HL-60 (cell line): ENCODE measurements around the gene CELF1.

Experiments
- DNase-seq, 2 experiments: peaks; one replicate each; pipeline ENCODE4 v3.0.0-alpha.2; 2010 to 2020; ENCODE audit warnings: low read depth in 1 of 2, low spot score in 1 of 2
- H3K27ac ChIP-seq: fragments of 250-450 bp; sonication (Bioruptor Pico); replicated peaks from 2 replicates; pipeline ENCODE4 v1.5.1; 2020; ENCODE audit warnings: mild to moderate bottlenecking, moderate library complexity
- H3K27me3 ChIP-seq: fragments of 250-450 bp; sonication (Bioruptor Pico); 2 replicates; pipeline ENCODE4 v1.5.1; 2021; ENCODE audit warnings: mild to moderate bottlenecking, moderate library complexity; ENCODE audit not compliant: insufficient read depth, poor library complexity, severe bottlenecking
- H3K4me3 ChIP-seq: replicated peaks from 2 replicates; pipeline ENCODE4 v1.5.1; 2011; ENCODE audit warnings: mild to moderate bottlenecking, control low read depth, low read length; ENCODE audit not compliant: insufficient read depth
- GABPA ChIP-seq: IDR thresholded peaks from 2 replicates; pipeline ENCODE4 v1.6.1; 2012; ENCODE audit warnings: low read depth
- POLR2AphosphoS5 ChIP-seq: IDR thresholded peaks from 2 replicates; pipeline ENCODE4 v1.6.1; 2012; ENCODE audit warnings: low read depth
- SPI1 ChIP-seq: IDR thresholded peaks from 2 replicates; pipeline ENCODE4 v1.6.1; 2012; ENCODE audit warnings: low read depth, mild to moderate bottlenecking, borderline replicate concordance
- TF ChIP-seq, protein P1 (sequence below): IDR thresholded peaks from 2 replicates; pipeline ENCODE4 v1.6.1; 2012; ENCODE audit warnings: low read depth; ENCODE audit not compliant: insufficient replicate concordance
- TF ChIP-seq, protein P2 (sequence below): IDR thresholded peaks from one replicate; pipeline ENCODE4 v1.5.1; 2011; ENCODE audit warnings: low read length, control low read depth, inconsistent platforms; ENCODE audit not compliant: insufficient read depth

The CELF1 gene

DNA sequence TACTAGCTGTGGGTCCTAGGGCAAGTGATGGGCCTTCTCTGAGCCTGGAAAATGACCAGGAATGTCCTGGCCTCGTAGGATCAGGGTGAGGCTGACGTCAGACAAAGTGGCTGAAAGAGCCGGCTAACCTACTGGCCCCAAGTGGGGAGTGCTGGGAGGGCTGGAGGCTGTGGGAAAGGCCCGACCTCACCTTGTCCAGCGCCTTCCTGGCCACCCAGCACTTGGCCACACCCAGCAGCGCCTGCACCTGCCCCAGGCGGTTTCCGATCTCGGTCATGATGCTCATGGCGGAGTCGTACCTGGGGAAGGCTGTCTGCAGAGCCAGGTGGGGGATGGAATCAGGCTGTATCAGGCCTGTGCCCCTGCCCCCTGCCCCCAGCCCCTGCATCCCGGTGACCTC is 111.5 kb downstream of the CELF1 start:
- DNase-seq = no peak
- TF ChIP-seq SPI1 (no peak), POLR2AphosphoS5 (no peak), GABPA (no peak)
- TF ChIP-seq, protein P1, sequence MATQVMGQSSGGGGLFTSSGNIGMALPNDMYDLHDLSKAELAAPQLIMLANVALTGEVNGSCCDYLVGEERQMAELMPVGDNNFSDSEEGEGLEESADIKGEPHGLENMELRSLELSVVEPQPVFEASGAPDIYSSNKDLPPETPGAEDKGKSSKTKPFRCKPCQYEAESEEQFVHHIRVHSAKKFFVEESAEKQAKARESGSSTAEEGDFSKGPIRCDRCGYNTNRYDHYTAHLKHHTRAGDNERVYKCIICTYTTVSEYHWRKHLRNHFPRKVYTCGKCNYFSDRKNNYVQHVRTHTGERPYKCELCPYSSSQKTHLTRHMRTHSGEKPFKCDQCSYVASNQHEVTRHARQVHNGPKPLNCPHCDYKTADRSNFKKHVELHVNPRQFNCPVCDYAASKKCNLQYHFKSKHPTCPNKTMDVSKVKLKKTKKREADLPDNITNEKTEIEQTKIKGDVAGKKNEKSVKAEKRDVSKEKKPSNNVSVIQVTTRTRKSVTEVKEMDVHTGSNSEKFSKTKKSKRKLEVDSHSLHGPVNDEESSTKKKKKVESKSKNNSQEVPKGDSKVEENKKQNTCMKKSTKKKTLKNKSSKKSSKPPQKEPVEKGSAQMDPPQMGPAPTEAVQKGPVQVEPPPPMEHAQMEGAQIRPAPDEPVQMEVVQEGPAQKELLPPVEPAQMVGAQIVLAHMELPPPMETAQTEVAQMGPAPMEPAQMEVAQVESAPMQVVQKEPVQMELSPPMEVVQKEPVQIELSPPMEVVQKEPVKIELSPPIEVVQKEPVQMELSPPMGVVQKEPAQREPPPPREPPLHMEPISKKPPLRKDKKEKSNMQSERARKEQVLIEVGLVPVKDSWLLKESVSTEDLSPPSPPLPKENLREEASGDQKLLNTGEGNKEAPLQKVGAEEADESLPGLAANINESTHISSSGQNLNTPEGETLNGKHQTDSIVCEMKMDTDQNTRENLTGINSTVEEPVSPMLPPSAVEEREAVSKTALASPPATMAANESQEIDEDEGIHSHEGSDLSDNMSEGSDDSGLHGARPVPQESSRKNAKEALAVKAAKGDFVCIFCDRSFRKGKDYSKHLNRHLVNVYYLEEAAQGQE = no peak
- TF ChIP-seq, protein P2, sequence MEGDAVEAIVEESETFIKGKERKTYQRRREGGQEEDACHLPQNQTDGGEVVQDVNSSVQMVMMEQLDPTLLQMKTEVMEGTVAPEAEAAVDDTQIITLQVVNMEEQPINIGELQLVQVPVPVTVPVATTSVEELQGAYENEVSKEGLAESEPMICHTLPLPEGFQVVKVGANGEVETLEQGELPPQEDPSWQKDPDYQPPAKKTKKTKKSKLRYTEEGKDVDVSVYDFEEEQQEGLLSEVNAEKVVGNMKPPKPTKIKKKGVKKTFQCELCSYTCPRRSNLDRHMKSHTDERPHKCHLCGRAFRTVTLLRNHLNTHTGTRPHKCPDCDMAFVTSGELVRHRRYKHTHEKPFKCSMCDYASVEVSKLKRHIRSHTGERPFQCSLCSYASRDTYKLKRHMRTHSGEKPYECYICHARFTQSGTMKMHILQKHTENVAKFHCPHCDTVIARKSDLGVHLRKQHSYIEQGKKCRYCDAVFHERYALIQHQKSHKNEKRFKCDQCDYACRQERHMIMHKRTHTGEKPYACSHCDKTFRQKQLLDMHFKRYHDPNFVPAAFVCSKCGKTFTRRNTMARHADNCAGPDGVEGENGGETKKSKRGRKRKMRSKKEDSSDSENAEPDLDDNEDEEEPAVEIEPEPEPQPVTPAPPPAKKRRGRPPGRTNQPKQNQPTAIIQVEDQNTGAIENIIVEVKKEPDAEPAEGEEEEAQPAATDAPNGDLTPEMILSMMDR = no peak
- H3K27me3 ChIP-seq = no peaks in the 10 kb centered on the region
- no peak overlapping the region for H3K4me3 ChIP-seq
- H3K27ac ChIP-seq = no peak overlapping the region

DNA sequence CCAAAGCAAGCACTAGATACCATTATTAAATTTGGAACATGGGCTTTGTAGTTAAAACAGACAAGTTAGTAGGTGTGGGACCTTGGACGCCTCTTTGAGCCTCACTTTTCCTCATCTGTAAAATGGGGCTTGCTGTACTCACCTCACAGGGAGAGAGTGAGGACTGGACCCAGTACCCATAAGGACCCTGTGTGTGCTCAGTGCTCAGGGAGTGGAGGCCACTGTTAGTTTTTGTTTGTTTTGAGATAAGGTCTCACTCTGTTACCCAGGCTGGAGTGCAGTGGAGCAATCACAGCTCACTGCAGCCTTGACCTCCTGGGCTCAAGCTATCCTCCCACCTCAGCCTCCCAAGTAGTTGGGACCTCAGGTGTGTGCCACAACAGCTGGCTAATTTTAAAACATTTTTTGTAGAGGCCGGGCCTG is 112.9 kb downstream of the CELF1 start:
- Histone ChIP-seq H3K27me3 (no peaks in the 10 kb centered on the region), H3K27ac (no peak overlapping the region), H3K4me3 (no peak overlapping the region)
- TF ChIP-seq, protein P2 = no peak
- TF ChIP-seq SPI1 (no peak), GABPA (no peak), POLR2AphosphoS5 (no peak)
- TF ChIP-seq, protein P1 = no peak
- no peak for DNase-seq

DNA sequence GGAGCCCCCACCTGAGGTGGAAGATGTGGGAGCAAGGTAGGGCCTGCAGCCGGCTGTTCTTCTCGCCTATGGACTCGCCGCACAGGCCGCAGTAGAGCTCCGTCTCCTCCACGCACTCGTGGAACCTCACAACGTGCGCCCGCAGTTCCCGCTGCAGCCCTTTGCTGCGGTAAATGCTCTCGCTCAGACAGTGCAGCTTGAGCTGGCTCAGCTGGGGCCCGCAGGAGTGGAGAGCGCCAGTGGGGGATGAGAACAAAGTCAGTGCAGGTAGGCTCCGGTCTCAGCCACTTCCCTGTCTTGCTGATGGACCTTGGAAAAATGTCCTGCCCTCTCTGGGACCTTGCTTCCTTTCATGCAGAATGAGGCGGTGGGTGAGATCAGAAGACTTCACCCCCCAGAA is 114.2 kb downstream of the CELF1 start:
- H3K27ac ChIP-seq = no peak overlapping the region
- no peaks in the 10 kb centered on the region for H3K27me3 ChIP-seq
- H3K4me3 ChIP-seq = no peak overlapping the region
- DNase-seq = no peak
- TF ChIP-seq, protein P2 = no peak
- no peak for TF ChIP-seq POLR2AphosphoS5
- TF ChIP-seq SPI1 = no peak
- TF ChIP-seq GABPA = no peak
- TF ChIP-seq, protein P1 = no peak
